K562 (cell line): Measurements from ENCODE around the gene AMFR. TPM values are rescaled to one million over a fixed set of nuclear protein-coding genes. Genes with fewer than 3 reads are reported as not detected.

ENCODE experiments used
- CBFA2T2 ChIP-seq: fragments of 450-650 bp; conservative IDR thresholded peaks from 2 replicates; pipeline ENCODE4 v1.6.1; 2017; ENCODE audit warnings: mild to moderate bottlenecking
- CHD7 ChIP-seq: fragments of 200-600 bp; sonication (generic); IDR thresholded peaks from one replicate; pipeline ENCODE4 v1.6.1; 2012; ENCODE audit warnings: mild to moderate bottlenecking, low read depth, low read length, inconsistent platforms
- ELK3 ChIP-seq: fragments of 450-650 bp; formaldehyde crosslinking; IDR thresholded peaks from 2 replicates; pipeline ENCODE4 v1.4.0; 2020; ENCODE audit warnings: mild to moderate bottlenecking
- HMGN3 ChIP-seq: IDR thresholded peaks from 2 replicates; pipeline ENCODE4 v1.6.1; 2011; ENCODE audit warnings: borderline replicate concordance, low read depth, mild to moderate bottlenecking, mixed read lengths, low read length; ENCODE audit not compliant: insufficient read length; ENCODE audit errors: extremely low read depth
- MCM3 ChIP-seq: fragments of 450-650 bp; IDR thresholded peaks from 2 replicates; pipeline ENCODE4 v1.6.1; 2016
- POLR2AphosphoS5 ChIP-seq: IDR thresholded peaks from 2 replicates; pipeline ENCODE4 v1.6.1; 2011; ENCODE audit warnings: mild to moderate bottlenecking, low read depth, low read length, moderate library complexity; ENCODE audit not compliant: control insufficient read depth, insufficient read depth
- SRSF1 ChIP-seq: fragments of 200-400 bp; formaldehyde crosslinking; IDR thresholded peaks from 2 replicates; pipeline ENCODE4 v1.6.1; 2017; ENCODE audit warnings: mild to moderate bottlenecking, low read depth, low read length, moderate library complexity
- STAT6 ChIP-seq: sonication (generic); formaldehyde crosslinking; IDR thresholded peaks from 2 replicates; pipeline ENCODE4 v1.8.1; 2023; ENCODE audit warnings: mild to moderate bottlenecking, missing genetic modification reagents
- THAP12 ChIP-seq: fragments of 250-450 bp; sonication (Bioruptor Pico); IDR thresholded peaks from 2 replicates; pipeline ENCODE4 v1.9.0; 2021; ENCODE audit warnings: mild to moderate bottlenecking, inconsistent platforms
- polyA plus RNA-seq, 8 experiments: library from polyadenylated mRNA; depleted of rRNA in 4 of 8; stranded (reverse) in 5 of 8; unstranded in 3 of 8; fragments of >200 nt; fragmentation: Nextera tagmentation in 2 of 8; fragmentation: Illumina TruSeq in 1 of 8; extraction: Ambion mirVana in 2 of 8; extraction: Trizol in 1 of 8; gene quantifications; 2 replicates each; pipeline versions ENCODE4 v1.2.1 to v1.2.3, GENCODE V29; 2011 to 2014; ENCODE audit warnings: inconsistent platforms in 1 of 8, missing spikeins in 1 of 8
- total RNA-seq, 7 experiments: library from RNA; depleted of rRNA in 6 of 7; stranded (reverse); fragments of >200 nt in 6 of 7; fragmentation: Illumina TruSeq in 2 of 7; extraction: Trizol in 2 of 7; gene quantifications; 2 replicates each; pipeline versions ENCODE4 v1.2.1 to v1.2.3, GENCODE V29; 2011 to 2021; ENCODE audit warnings: low replicate concordance in 1 of 7

Gene AMFR
- total and polyA plus RNA-seq, 9 of the 15 experiments (the other 6 are each of a cell fraction or from before 2014, with no cell fraction given): 15.6 to 113 (median 58.4) TPM

GRCh38 chr16:56462064-56462796 lies 36.9 kb upstream of the AMFR start (continued):
- no peak for TF ChIP-seq ELK3 (CRISPR knock-in tag)
- no peak for TF ChIP-seq SRSF1
- no peak; the same call in 1 of the 2 replicates for TF ChIP-seq POLR2AphosphoS5
- no peak for TF ChIP-seq CHD7
- no peak for TF ChIP-seq STAT6 (CRISPR knock-in tag)
- no peak for TF ChIP-seq MCM3
- no peak for TF ChIP-seq HMGN3
- TF ChIP-seq THAP12 (CRISPR knock-in tag): no peak
- TF ChIP-seq CBFA2T2: peak; percentile 91
